HepG2 (cell line): ENCODE results near the gene CDT1. TPM values are rescaled to one million over a fixed set of nuclear protein-coding genes. Genes with fewer than 3 reads are reported as not detected.

Source experiments
- ATAC-seq: fragments of 200-7000 bp; cut with Tn5 transposase; 3 replicates; pipeline ENCODE4 v1.9.1; 2020; ENCODE audit warnings: mild to moderate bottlenecking, moderate library complexity
- BruUV-seq: library from RNA; stranded (reverse); fragments of 400-500 nt; replicated peaks from 2 replicates; lab custom pipeline; 2021; lab: Mats Ljungman, UMichigan
- CTCF ChIA-PET: fragments of 300-600 bp; formaldehyde crosslinking; extraction: SDS; loops from one replicate; lab custom pipeline; 2021; ENCODE audit warnings: low total read pairs, inconsistent platforms, low intra/inter-chr PET ratio; lab: Yijun Ruan, JAX
- POLR2A ChIA-PET: fragments of 350-600 bp; sonication (Branson Sonifier 250); formaldehyde crosslinking; loops from one replicate; lab custom pipeline; 2020; ENCODE audit warnings: antibody characterized with exemption, inconsistent platforms; lab: Yijun Ruan, JAX
- DNase-seq: peaks from one replicate; pipeline ENCODE4 v3.0.0-alpha.2; 2015; ENCODE audit warnings: low spot score
- FAIRE-seq: peaks from 3 replicates; lab custom pipeline; 2011; peaks lifted over from hg19 to GRCh38; lab: Jason Lieb, UNC
- H2AFZ ChIP-seq: one replicate; pipeline ENCODE4 v1.6.1; 2011; ENCODE audit warnings: low read length, inconsistent platforms
- H3K27ac ChIP-seq: fragments of 300-600 bp; 3 replicates; pipeline ENCODE4 v1.8.0; 2011; ENCODE audit warnings: mixed run types, mild to moderate bottlenecking, mixed read lengths, low read length, inconsistent platforms; ENCODE audit not compliant: insufficient read depth; ENCODE audit errors: extremely low read length
- H3K27me3 ChIP-seq, 2 experiments: fragments of 200-600 bp in 1 of 2; 2 replicates in 1 of 2; 3 replicates in 1 of 2; pipeline versions ENCODE4 v1.6.0 to v1.8.0; 2011; ENCODE audit warnings: low read length in 2 of 2, mild to moderate bottlenecking in 2 of 2, moderate library complexity in 2 of 2, inconsistent platforms in 1 of 2; ENCODE audit not compliant: insufficient read depth in 2 of 2, control insufficient read depth in 1 of 2
- H3K36me3 ChIP-seq, 2 experiments: fragments of 200-600 bp in 1 of 2; replicated peaks in 1 of 2; 2 replicates in 1 of 2; 3 replicates in 1 of 2; pipeline versions ENCODE4 v1.5.1 to v1.8.0; 2011; ENCODE audit warnings: low read length in 2 of 2, inconsistent platforms in 1 of 2; ENCODE audit not compliant: insufficient read depth in 2 of 2, control insufficient read depth in 1 of 2
- H3K4me1 ChIP-seq: 2 replicates; pipeline ENCODE4 v1.5.1; 2012; ENCODE audit warnings: low read length, inconsistent platforms; ENCODE audit not compliant: insufficient read depth
- H3K4me2 ChIP-seq: 2 replicates; pipeline ENCODE4 v1.6.0; 2011; ENCODE audit warnings: low read depth, low read length, inconsistent platforms
- H3K4me3 ChIP-seq, 3 experiments: fragments of 200-600 bp in 1 of 3; sonication (generic), shearing (Covaris generic) in 1 of 3; replicated peaks in 1 of 3; 2 replicates each; pipeline ENCODE4 v1.5.1; 2011 to 2016; ENCODE audit warnings: low read length in 3 of 3, inconsistent platforms in 2 of 3, low read depth in 2 of 3, mild to moderate bottlenecking in 2 of 3, control low read depth in 1 of 3, mixed read lengths in 1 of 3; ENCODE audit not compliant: insufficient read depth in 1 of 3
- H3K79me2 ChIP-seq: one replicate; pipeline ENCODE4 v1.6.1; 2011; ENCODE audit warnings: low read length, inconsistent platforms; ENCODE audit not compliant: insufficient read depth
- H3K9ac ChIP-seq: 2 replicates; pipeline ENCODE4 v1.6.0; 2011; ENCODE audit warnings: mild to moderate bottlenecking, low read depth, low read length, inconsistent platforms; ENCODE audit not compliant: insufficient read depth
- H3K9me3 ChIP-seq: 2 replicates; pipeline ENCODE4 v1.5.1; 2012; ENCODE audit warnings: mild to moderate bottlenecking, low read length
- H4K20me1 ChIP-seq: 2 replicates; pipeline ENCODE4 v1.6.0; 2011; ENCODE audit warnings: inconsistent platforms, mild to moderate bottlenecking, low read length, moderate library complexity; ENCODE audit not compliant: insufficient read depth
- FOXK1 ChIP-seq: sonication (generic); formaldehyde crosslinking; IDR thresholded peaks from 2 replicates; pipeline ENCODE4 v1.4.0; 2020; ENCODE audit warnings: low read depth, missing genetic modification reagents, borderline replicate concordance
- FOXO1 ChIP-seq: sonication (generic); formaldehyde crosslinking; IDR thresholded peaks from 2 replicates; pipeline ENCODE4 v1.4.0; 2020; ENCODE audit warnings: missing genetic modification reagents
- KLF11 ChIP-seq: IDR thresholded peaks from 2 replicates; pipeline ENCODE4 v1.6.1; 2016; ENCODE audit warnings: missing compliant biosample characterization
- NFKBIZ ChIP-seq: IDR thresholded peaks from 2 replicates; pipeline ENCODE4 v1.6.1; 2018; ENCODE audit warnings: missing genetic modification reagents, missing compliant biosample characterization
- POLR2G ChIP-seq: fragments of 200-400 bp; formaldehyde crosslinking; IDR thresholded peaks from 2 replicates; pipeline ENCODE4 v1.6.1; 2018; ENCODE audit warnings: mild to moderate bottlenecking, low read depth, low read length, moderate library complexity
- RAD21 ChIP-seq: fragments of 450-650 bp; formaldehyde crosslinking; IDR thresholded peaks from 2 replicates; pipeline ENCODE4 v1.5.0; 2020; ENCODE audit warnings: mild to moderate bottlenecking
- ZBTB20 ChIP-seq: sonication (generic); formaldehyde crosslinking; IDR thresholded peaks from 2 replicates; pipeline ENCODE4 v1.8.1; 2023; ENCODE audit warnings: missing genetic modification reagents, low read depth, mild to moderate bottlenecking, borderline replicate concordance
- ZFP1 ChIP-seq: IDR thresholded peaks from 2 replicates; pipeline ENCODE4 v1.6.1; 2016
- ZFY ChIP-seq: sonication (generic); formaldehyde crosslinking; IDR thresholded peaks from 2 replicates; pipeline ENCODE4 v1.4.0; 2020; ENCODE audit warnings: missing genetic modification reagents
- ZNF350 ChIP-seq: sonication (generic); formaldehyde crosslinking; IDR thresholded peaks from 2 replicates; pipeline ENCODE4 v1.4.0; 2020; ENCODE audit warnings: mild to moderate bottlenecking, low read depth, missing genetic modification reagents, borderline replicate concordance
- ZNF781 ChIP-seq: sonication (generic); formaldehyde crosslinking; IDR thresholded peaks from 2 replicates; pipeline ENCODE4 v1.5.1; 2020; ENCODE audit warnings: borderline replicate concordance, mild to moderate bottlenecking, missing genetic modification reagents; ENCODE audit errors: not compliant biosample characterization
- ZNF841 ChIP-seq: sonication (generic); formaldehyde crosslinking; IDR thresholded peaks from 2 replicates; pipeline ENCODE4 v1.8.1; 2023; ENCODE audit warnings: missing genetic modification reagents, borderline replicate concordance
- WGBS: methylation state at CpG from one replicate; pipeline ENCODE4 v1.1.6; 2017; ENCODE audit warnings: low lambda C conversion rate; 5-methylcytosine and 5-hydroxymethylcytosine counted together
- in situ Hi-C: cut with HindIII; loops from 2 replicates; pipeline ENCODE4 v1.10.0; 2017; ENCODE audit warnings: low pct_unique_long_range_greater_than_20kb; ENCODE audit not compliant: extremely low pct_ligation_motif_present
- intact Hi-C: fragments of 100-400 bp; cut with micrococcal nuclease; formaldehyde crosslinking; loops from one replicate; pipeline ENCODE4 v1.10.0; 2022; ENCODE audit not compliant: unreplicated experiment
- polyA plus RNA-seq, 8 experiments: library from polyadenylated mRNA; depleted of rRNA in 3 of 8; stranded (reverse) in 7 of 8; unstranded in 1 of 8; fragments of >200 nt; fragmentation: Illumina TruSeq in 4 of 8; extraction: Trizol in 4 of 8; gene quantifications; 2 replicates each; pipeline versions ENCODE4 v1.2.1 to v1.2.3, GENCODE V29; 2011 to 2016; ENCODE audit warnings: low read depth in 4 of 8, missing spikeins in 1 of 8, mixed read lengths in 1 of 8; ENCODE audit not compliant: insufficient read depth in 1 of 8
- total RNA-seq, 5 experiments: library from RNA; depleted of rRNA; stranded (reverse); fragments of >200 nt; fragmentation: Illumina TruSeq; extraction: Trizol; gene quantifications; 2 replicates each; pipeline ENCODE4 v1.2.3, GENCODE V29; 2016; ENCODE audit warnings: low read depth in 1 of 5
- TF ChIP-seq, protein P1 (sequence below): sonication (generic); formaldehyde crosslinking; IDR thresholded peaks from 2 replicates; pipeline ENCODE4 v1.8.0; 2022; ENCODE audit warnings: missing genetic modification reagents, mild to moderate bottlenecking, borderline replicate concordance
- TF ChIP-seq, protein P2 (sequence below): sonication (generic); formaldehyde crosslinking; IDR thresholded peaks from 2 replicates; pipeline ENCODE4 v1.4.0; 2020; ENCODE audit warnings: missing genetic modification reagents
- TF ChIP-seq, protein P3 (sequence below), 2 experiments: sonication (generic) in 1 of 2; formaldehyde crosslinking in 1 of 2; IDR thresholded peaks; 2 replicates each; pipeline versions ENCODE4 v1.4.0 to v1.6.1; 2016 to 2020; ENCODE audit warnings: borderline replicate concordance in 1 of 2, low read depth in 1 of 2, mild to moderate bottlenecking in 1 of 2, missing genetic modification reagents in 1 of 2
- TF ChIP-seq, protein P4 (sequence below): sonication (generic); formaldehyde crosslinking; IDR thresholded peaks from 2 replicates; pipeline ENCODE4 v1.4.0; 2020; ENCODE audit warnings: mild to moderate bottlenecking, missing genetic modification reagents

The CDT1 gene
- total and polyA plus RNA-seq, 2 of the 13 experiments (the other 11 are each of a cell fraction or from before 2014, with no cell fraction given) = 23.1 to 23.8 TPM

DNA sequence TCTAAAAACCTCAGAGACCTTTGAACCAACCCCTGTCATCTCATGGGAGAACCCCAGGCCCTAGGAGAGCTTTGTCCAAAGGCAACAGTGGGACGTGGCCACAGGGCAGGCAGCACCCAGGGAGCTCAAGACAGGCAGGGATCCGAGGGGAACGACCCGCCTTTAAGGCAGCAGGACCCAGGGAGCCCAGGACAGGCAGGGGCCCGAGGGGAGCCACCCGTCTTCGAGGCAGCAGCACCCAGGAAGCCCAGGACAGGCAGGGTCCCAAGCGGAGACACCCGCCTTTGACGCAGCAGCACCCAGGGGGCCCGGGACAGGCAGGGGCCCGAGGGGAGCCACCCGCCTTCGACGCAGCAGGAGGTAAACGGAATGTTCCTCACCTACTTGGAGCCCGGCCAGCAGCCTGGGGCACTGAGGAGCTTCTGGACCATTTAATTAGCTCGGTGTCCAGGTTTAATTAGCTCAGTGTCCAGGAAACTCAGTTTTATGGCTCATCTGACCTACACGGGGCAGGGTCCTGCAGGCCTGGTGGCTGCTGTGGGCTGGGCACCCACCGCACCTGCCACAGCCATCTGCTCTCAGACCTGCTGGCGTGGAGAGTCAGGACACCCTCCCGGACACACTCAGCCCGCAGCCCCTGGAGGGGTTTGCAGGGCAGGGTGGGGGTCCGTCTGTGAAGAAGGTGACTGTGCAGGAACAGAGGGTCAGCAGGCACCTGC is 43.0 kb upstream of the CDT1 start:
- peak overlapping the region; percentile 73 for H3K4me2 ChIP-seq
- peak overlapping the region; percentile 2 to 68 (median 39); a peak in 4 of 6 replicates for H3K4me3 ChIP-seq
- H2AFZ ChIP-seq = no peak overlapping the region
- peaks cover 28% of the 10 kb centered on the region for H4K20me1 ChIP-seq
- FAIRE-seq = peak; percentile 73
- peaks cover 0 to 2% of the 10 kb centered on the region in 2 experiments; a peak in 2 of 5 replicates for H3K36me3 ChIP-seq
- intact Hi-C loops = no loop called here
- no TSS peak for BruUV-seq
- no peaks in the 10 kb centered on the region for H3K27me3 ChIP-seq
- H3K79me2 ChIP-seq = peaks cover 20% of the 10 kb centered on the region
- ChIA-PET CTCF (no interaction called here), POLR2A (interaction anchor here (0.8 to 2.9 kb wide), 8 partner anchors 11 to 97 kb away, joined by 3 to 36 read pairs (median 4); partner anchors contain the start of genes APRT and PIEZO1)
- WGBS = 38% methylated on average over 16 of the region's 24 CpGs
- peaks cover 69% of the 10 kb centered on the region for H3K4me1 ChIP-seq
- no peaks in the 10 kb centered on the region for H3K9me3 ChIP-seq
- in situ Hi-C loops = no loop called here
- DNase-seq = no peak
- H3K9ac ChIP-seq = peak overlapping the region; percentile 53
- ATAC-seq = peak; percentile 18
- peak overlapping the region; percentile 61 for H3K27ac ChIP-seq
- TF ChIP-seq, protein P1, sequence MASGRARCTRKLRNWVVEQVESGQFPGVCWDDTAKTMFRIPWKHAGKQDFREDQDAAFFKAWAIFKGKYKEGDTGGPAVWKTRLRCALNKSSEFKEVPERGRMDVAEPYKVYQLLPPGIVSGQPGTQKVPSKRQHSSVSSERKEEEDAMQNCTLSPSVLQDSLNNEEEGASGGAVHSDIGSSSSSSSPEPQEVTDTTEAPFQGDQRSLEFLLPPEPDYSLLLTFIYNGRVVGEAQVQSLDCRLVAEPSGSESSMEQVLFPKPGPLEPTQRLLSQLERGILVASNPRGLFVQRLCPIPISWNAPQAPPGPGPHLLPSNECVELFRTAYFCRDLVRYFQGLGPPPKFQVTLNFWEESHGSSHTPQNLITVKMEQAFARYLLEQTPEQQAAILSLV (CRISPR knock-in tag) = no peak
- no peak for TF ChIP-seq FOXO1
- TF ChIP-seq, protein P2, sequence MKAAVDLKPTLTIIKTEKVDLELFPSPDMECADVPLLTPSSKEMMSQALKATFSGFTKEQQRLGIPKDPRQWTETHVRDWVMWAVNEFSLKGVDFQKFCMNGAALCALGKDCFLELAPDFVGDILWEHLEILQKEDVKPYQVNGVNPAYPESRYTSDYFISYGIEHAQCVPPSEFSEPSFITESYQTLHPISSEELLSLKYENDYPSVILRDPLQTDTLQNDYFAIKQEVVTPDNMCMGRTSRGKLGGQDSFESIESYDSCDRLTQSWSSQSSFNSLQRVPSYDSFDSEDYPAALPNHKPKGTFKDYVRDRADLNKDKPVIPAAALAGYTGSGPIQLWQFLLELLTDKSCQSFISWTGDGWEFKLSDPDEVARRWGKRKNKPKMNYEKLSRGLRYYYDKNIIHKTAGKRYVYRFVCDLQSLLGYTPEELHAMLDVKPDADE (CRISPR knock-in tag) = no peak
- TF ChIP-seq FOXK1 = no peak
- TF ChIP-seq KLF11 = no peak
- TF ChIP-seq RAD21 = peak; percentile 7; the same call in 1 of the 2 replicates
- TF ChIP-seq, protein P3, sequence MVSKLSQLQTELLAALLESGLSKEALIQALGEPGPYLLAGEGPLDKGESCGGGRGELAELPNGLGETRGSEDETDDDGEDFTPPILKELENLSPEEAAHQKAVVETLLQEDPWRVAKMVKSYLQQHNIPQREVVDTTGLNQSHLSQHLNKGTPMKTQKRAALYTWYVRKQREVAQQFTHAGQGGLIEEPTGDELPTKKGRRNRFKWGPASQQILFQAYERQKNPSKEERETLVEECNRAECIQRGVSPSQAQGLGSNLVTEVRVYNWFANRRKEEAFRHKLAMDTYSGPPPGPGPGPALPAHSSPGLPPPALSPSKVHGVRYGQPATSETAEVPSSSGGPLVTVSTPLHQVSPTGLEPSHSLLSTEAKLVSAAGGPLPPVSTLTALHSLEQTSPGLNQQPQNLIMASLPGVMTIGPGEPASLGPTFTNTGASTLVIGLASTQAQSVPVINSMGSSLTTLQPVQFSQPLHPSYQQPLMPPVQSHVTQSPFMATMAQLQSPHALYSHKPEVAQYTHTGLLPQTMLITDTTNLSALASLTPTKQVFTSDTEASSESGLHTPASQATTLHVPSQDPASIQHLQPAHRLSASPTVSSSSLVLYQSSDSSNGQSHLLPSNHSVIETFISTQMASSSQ (IDR thresholded peaks at IDR 0.05; ENCODE audit: low read depth) = no peak
- TF ChIP-seq, protein P3 (CRISPR knock-in tag; IDR thresholded peaks at IDR 0.05; ENCODE audit: borderline replicate concordance) = no peak
- peak; percentile 47; the same call in 1 of the 2 replicates for TF ChIP-seq POLR2G
- TF ChIP-seq, protein P4, sequence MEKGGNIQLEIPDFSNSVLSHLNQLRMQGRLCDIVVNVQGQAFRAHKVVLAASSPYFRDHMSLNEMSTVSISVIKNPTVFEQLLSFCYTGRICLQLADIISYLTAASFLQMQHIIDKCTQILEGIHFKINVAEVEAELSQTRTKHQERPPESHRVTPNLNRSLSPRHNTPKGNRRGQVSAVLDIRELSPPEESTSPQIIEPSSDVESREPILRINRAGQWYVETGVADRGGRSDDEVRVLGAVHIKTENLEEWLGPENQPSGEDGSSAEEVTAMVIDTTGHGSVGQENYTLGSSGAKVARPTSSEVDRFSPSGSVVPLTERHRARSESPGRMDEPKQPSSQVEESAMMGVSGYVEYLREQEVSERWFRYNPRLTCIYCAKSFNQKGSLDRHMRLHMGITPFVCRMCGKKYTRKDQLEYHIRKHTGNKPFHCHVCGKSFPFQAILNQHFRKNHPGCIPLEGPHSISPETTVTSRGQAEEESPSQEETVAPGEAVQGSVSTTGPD (CRISPR knock-in tag) = no peak
- TF ChIP-seq NFKBIZ (CRISPR knock-in tag) = no peak
- no peak for TF ChIP-seq ZNF841 (CRISPR knock-in tag)
- peak; percentile 31 for TF ChIP-seq ZNF781 (CRISPR knock-in tag)
- no peak for TF ChIP-seq ZNF350 (CRISPR knock-in tag)
- TF ChIP-seq ZFP1 = no peak
- TF ChIP-seq ZBTB20 (CRISPR knock-in tag) = no peak
- no peak for TF ChIP-seq ZFY
